KOPT-K1 (cell line): ENCODE results near the gene KDM6B.

ENCODE experiments used
- H3K27ac ChIP-seq: fragments of 200-600 bp; sonication (generic); 2 replicates; pipeline ENCODE4 v1.5.1; 2016; ENCODE audit warnings: antibody characterized with exemption, mild to moderate bottlenecking, low read depth, low read length; ENCODE audit not compliant: poor library complexity, severe bottlenecking
- H3K36me3 ChIP-seq: fragments of 200-600 bp; sonication (generic); 2 replicates; pipeline ENCODE4 v1.5.1; 2017; ENCODE audit warnings: antibody characterized with exemption, mild to moderate bottlenecking, low read length, moderate library complexity; ENCODE audit not compliant: insufficient read depth
- H3K9me3 ChIP-seq: fragments of 200-600 bp; sonication (generic); 2 replicates; pipeline ENCODE4 v1.5.1; 2017; ENCODE audit warnings: antibody characterized with exemption, low read length, mild to moderate bottlenecking; ENCODE audit not compliant: insufficient read depth, poor library complexity, severe bottlenecking

KDM6B gene

GRCh38 chr17:7864995-7865650, 31.1 kb downstream of the KDM6B start:
- no peak overlapping the region for H3K27ac ChIP-seq
- no peaks in the 10 kb centered on the region for H3K9me3 ChIP-seq
- H3K36me3 ChIP-seq: no peaks in the 10 kb centered on the region

GRCh38 chr17:7867881-7868329, 33.9 kb downstream of the KDM6B start:
- no peak overlapping the region for H3K27ac ChIP-seq
- no peaks in the 10 kb centered on the region for H3K9me3 ChIP-seq
- H3K36me3 ChIP-seq: no peaks in the 10 kb centered on the region

GRCh38 chr17:7873051-7873450, 39.0 kb downstream of the KDM6B start:
- no peaks in the 10 kb centered on the region for H3K9me3 ChIP-seq
- H3K27ac ChIP-seq: no peak overlapping the region
- no peaks in the 10 kb centered on the region for H3K36me3 ChIP-seq

GRCh38 chr17:7875804-7876370, 41.9 kb downstream of the KDM6B start:
- Histone ChIP-seq H3K9me3 (no peaks in the 10 kb centered on the region), H3K36me3 (0 out of 2 replicates have a peak, but pooled peaks cover 5% of the 10 kb centered on the region), H3K27ac (no peak overlapping the region)

GRCh38 chr17:7878234-7878633, 44.2 kb downstream of the KDM6B start:
- Histone ChIP-seq H3K9me3 (no peaks in the 10 kb centered on the region), H3K36me3 (0 out of 2 replicates have a peak, but pooled peaks cover 5% of the 10 kb centered on the region), H3K27ac (no peak overlapping the region)

GRCh38 chr17:7880076-7880868, 46.3 kb downstream of the KDM6B start:
- Histone ChIP-seq H3K9me3 (no peaks in the 10 kb centered on the region), H3K27ac (no peak overlapping the region), H3K36me3 (0 out of 2 replicates have a peak, but pooled peaks cover 5% of the 10 kb centered on the region)

GRCh38 chr17:7881276-7882054, 47.4 kb downstream of the KDM6B start:
- H3K9me3 ChIP-seq: no peaks in the 10 kb centered on the region
- H3K27ac ChIP-seq: no peak overlapping the region
- 0 out of 2 replicates have a peak, but pooled peaks cover 5% of the 10 kb centered on the region for H3K36me3 ChIP-seq

- Histone ChIP-seq H3K36me3 (0 out of 2 replicates have a peak, but pooled peaks cover 5% of the 10 kb centered on the region), H3K9me3 (no peaks in the 10 kb centered on the region), H3K27ac (no peak overlapping the region)
Measured at GRCh38 chr17:7882068-7882467, 48.1 kb downstream of the KDM6B start.

GRCh38 chr17:7882629-7883028, 48.6 kb downstream of the KDM6B start:
- Histone ChIP-seq H3K36me3 (0 out of 2 replicates have a peak, but pooled peaks cover 5% of the 10 kb centered on the region), H3K9me3 (no peaks in the 10 kb centered on the region), H3K27ac (no peak overlapping the region)
